Fibroblast of the aortic adventitia (primary cell): ENCODE measurements around the gene SGCE. TPM values are rescaled to one million over a fixed set of nuclear protein-coding genes. Genes with fewer than 3 reads are reported as not detected.

Source experiments
- DNase-seq: peaks from one replicate; pipeline ENCODE4 v3.0.0-alpha.2; 2010; ENCODE audit warnings: low read depth
- H3K4me3 ChIP-seq: 2 replicates; pipeline ENCODE4 v1.5.1; 2011; ENCODE audit warnings: low read depth, mild to moderate bottlenecking, control low read depth, low read length, moderate library complexity
- CTCF ChIP-seq: IDR thresholded peaks from 2 replicates; pipeline ENCODE4 v1.5.1; 2011; ENCODE audit warnings: mild to moderate bottlenecking, low read length, control low read depth, inconsistent platforms; ENCODE audit not compliant: insufficient read depth
- total RNA-seq: library from RNA; depleted of rRNA; stranded (reverse); fragments of >200 nt; gene quantifications from 2 replicates; pipeline ENCODE4 v1.2.3, GENCODE V29; 2012; ENCODE audit warnings: low replicate concordance

Gene SGCE
- total RNA-seq, 1 donor, result 100 TPM

- H3K4me3 ChIP-seq, result no peak overlapping the region
Measured at GRCh38 chr7:94576316-94576715, 79.6 kb downstream of the SGCE start.

DNA sequence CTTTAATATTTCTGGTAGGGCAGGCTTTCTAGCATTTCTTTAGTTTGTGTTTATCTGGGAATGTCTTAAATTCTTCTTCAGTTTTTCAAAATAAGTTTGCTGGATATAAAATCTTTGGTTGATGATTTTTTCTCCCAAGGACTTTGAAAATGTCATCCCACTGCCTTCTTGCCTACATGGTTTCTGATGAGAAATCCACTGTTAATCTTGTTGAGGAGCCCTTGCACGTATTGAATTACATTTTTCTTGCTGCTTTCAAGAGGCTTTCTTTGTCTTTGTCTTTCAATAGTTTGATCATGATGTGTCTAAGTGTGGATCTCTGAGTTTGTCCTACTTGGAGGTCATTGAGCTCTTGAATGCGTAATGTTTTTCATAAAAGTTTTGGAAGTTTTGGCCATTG lies 80.3 kb downstream of the SGCE start:
- no peak for DNase-seq
- TF ChIP-seq CTCF, result no peak
- H3K4me3 ChIP-seq, result no peak overlapping the region

More at GRCh38 chr7:94576316-94576715, 79.6 kb downstream of the SGCE start:
- no peak for TF ChIP-seq CTCF
- no peak for DNase-seq

DNA sequence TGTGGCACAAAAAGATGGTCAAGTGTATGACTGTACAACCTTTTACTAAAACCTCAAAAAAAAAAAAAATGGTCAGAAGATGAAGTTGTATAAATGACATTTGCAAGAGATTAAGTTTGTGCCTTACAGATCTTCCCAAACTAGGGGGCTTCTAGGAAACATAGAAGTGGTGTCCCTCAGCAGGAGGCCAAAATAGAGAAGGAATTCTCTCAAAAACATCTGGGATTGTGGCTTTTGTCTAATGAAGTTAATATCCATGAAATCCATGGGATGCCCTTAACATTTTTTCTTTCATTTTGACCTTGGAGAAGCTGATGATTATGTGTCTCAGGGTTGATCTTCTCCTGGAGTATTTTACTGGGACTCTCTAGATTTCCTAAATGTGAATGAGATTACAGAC lies 84.1 kb downstream of the SGCE start:
- DNase-seq, result no peak
- TF ChIP-seq CTCF, result no peak
- no peak overlapping the region for H3K4me3 ChIP-seq

DNA sequence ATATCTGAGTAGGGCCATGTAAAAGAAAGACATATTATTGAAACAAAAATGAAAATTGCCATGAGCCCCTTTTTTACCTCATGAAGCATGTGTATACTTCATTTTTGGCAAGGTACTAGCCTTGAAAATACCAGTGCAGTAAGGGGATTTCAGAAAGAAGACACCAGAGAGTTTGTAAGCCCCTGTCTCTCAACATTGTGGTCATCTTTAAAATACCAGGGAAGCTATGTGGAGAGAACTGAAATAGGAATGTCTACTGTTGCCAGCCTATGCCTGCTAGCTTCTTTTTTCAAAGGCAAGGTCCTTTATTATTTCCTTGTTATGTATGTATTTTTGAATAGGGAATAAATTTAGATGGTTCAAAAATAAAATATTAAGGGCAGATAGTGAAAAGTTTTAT lies 88.5 kb downstream of the SGCE start:
- H3K4me3 ChIP-seq, result no peak overlapping the region
- no peak for TF ChIP-seq CTCF
- no peak for DNase-seq

DNA sequence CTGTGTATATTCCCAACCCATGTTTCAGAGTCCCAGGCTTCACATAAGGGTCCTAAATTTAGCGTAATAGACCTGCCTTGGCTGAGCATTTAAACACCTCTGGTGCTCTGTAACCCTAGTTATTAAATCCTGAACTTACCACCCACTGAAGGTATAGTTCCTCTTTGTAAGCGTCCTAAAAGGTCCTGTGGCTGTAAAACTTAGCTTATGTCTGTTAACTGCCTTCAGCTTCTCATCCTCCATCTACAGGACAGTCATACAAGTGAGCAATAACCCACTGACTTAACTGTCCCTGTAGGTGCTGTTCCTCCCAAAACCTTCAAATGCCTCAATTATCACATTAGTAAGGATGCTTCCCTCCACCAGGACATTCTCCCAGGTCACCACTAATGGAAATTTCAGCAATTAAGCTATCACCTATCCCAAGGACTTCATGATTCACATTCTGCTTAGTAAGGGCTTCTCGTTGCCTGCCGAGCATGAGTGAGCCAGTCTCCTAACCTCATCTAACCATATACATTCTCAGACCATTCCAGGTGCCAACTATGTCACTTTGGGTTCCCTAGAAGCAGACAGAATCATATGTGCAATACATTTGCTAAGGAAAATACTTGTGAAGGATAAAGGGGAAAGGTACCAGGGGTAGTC lies 90.6 kb downstream of the SGCE start:
- TF ChIP-seq CTCF, result no peak
- no peak for DNase-seq
- no peak overlapping the region for H3K4me3 ChIP-seq

GRCh38 chr7:94562525-94562924 lies 93.4 kb downstream of the SGCE start:
- H3K4me3 ChIP-seq, result no peak overlapping the region
- TF ChIP-seq CTCF, result no peak
- DNase-seq, result no peak
